ENCODE results near the gene PLEKHG4B.
"Not testable (repeated sequence)": the region's sequence is repeated elsewhere in the genome, so short reads cannot be mapped to it uniquely, and the experiment has no call there.

The PLEKHG4B gene

GRCh38 chr5:204462-204861 is 112.5 kb downstream of the PLEKHG4B start:
- DNase-seq: no peak

DNA sequence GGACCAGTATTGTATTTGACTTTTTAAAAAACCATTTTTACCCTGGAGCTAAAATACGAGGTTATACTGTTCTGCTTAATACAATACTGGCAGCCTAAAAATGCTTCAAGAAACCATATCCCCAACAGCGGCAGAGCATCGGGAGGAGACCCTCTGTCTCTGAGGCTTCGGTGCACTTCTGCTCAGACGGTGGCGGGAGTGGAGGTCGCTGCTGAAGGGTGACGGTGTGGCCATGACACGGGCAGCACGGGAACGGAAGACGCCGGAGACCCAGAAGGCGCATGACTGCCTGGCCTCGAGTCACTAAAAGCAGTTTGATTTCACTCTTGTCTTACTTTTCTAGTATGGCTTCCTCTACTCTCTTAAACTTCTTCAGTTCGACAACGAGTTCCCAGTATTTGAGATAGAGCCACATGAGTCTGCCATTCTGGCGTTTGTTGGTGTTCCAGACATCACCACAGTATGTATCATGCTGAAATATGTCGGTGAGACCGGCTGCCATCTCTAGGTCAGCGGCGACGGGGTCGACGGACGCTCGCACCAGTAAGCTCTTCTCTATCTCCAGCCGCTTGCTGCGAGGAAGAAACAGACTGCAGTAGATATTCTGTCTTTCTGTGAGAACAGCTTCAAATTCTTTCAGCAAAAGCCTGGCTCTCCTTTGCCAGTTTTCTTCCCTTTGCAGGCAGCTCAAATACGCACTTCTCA is 113.2 kb downstream of the PLEKHG4B start:
- DNase-seq: no peak

- no peak for DNase-seq
Measured at GRCh38 chr5:206406-206805, 114.4 kb downstream of the PLEKHG4B start.

- no peak for DNase-seq
Measured at GRCh38 chr5:206927-207536, 115.1 kb downstream of the PLEKHG4B start.

DNA sequence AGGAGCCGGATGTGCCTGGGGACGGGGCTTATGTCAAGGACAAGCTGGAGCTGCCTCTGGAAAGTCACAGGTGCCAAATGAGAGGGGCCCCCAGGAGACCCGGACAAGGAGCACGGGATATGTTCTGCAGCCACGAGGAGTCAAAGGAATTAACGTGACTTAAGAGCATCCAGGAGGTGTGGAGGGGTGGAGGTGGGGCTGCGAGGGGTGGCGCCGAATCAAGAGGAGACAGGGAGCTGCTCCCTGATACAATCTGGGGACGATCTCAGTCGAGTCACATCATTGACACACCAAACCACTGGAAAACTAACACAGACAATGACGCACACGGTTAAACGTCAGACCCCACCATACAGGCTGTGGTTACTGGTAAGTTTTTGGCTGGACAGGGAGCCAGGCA is 115.6 kb downstream of the PLEKHG4B start:
- DNase-seq: no peak

- no peak for DNase-seq
Measured at GRCh38 chr5:208449-209114, 116.6 kb downstream of the PLEKHG4B start.

DNA sequence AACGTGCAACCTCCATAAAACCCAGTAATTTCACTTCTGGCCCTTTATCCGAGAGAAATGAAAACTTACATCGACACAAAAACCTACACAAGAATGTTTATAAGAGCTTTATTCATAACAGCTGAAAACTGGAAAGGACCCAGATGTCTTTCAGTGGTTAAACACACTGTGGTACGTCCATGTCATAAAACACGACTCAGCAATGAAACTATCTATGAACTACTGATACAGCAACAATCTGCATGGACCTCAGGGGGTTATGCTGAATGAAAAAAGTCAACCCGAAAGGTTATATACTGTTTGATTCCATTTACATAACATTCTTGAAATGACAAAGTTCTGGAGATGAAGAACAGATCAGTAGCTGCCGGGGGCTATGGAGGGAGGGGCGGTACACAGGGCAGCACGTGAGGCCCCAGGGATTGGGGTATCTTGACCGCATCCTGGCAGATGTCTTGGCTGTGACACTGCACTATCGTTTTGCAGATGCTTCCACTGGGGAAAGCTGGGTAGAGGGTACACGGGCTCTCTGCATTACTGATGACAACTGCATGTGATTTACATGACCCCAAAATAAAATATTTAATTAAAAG is 121.9 kb downstream of the PLEKHG4B start:
- DNase-seq: peak; percentile 19

DNA sequence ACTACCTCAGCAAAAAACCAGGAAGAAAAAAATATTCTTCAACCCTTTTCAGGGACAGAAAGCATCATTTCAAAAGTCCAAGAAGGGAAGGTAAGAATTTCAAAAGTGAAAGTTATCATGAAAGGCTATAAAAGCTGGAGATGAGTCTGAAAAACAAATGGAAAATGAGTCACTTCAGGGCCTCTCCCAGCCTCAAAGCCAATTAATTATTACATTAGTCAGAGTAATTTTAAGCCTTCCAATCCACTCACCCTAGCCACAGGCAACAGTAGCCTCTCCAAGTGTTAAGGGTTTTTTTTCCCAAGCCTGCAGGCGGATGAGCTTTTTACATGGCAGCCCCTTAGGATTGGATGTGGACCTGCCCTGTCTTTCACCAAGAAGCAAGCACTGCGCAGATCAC is 123.3 kb downstream of the PLEKHG4B start:
- peak; percentile 58 for DNase-seq

DNA sequence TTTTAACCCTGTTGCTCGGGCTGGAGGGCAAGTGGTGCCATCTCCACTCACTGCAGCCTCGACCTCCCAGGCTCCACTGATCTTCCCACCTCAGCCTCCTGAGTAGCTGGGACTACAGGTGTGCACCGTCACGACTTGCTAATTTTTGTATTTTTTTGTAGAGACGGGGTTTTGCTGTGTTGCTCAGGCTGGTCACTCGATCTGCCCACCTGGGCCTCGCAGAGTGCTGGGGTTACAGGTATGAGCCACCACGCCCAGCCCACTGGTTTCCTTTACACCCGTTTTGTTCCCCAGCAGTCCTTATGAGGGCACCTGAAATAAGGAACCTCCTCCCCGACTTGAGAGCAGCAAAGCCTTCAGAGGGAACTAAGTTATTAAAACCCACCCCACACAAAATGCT is 124.1 kb downstream of the PLEKHG4B start:
- DNase-seq: peak; percentile 43

GRCh38 chr5:217494-218456 is 125.8 kb downstream of the PLEKHG4B start, which contains the start of the genes CCDC127 and SDHA:
Gene CCDC127, minus strand, starts transcription at chr5:218153. Its CDS starts 1,304 bp downstream, at chr5:216849.
Gene SDHA, plus strand, starts transcription at chr5:218320. Its CDS starts 36 bp downstream, at chr5:218356.
- DNase-seq: peak; percentile 98

DNA sequence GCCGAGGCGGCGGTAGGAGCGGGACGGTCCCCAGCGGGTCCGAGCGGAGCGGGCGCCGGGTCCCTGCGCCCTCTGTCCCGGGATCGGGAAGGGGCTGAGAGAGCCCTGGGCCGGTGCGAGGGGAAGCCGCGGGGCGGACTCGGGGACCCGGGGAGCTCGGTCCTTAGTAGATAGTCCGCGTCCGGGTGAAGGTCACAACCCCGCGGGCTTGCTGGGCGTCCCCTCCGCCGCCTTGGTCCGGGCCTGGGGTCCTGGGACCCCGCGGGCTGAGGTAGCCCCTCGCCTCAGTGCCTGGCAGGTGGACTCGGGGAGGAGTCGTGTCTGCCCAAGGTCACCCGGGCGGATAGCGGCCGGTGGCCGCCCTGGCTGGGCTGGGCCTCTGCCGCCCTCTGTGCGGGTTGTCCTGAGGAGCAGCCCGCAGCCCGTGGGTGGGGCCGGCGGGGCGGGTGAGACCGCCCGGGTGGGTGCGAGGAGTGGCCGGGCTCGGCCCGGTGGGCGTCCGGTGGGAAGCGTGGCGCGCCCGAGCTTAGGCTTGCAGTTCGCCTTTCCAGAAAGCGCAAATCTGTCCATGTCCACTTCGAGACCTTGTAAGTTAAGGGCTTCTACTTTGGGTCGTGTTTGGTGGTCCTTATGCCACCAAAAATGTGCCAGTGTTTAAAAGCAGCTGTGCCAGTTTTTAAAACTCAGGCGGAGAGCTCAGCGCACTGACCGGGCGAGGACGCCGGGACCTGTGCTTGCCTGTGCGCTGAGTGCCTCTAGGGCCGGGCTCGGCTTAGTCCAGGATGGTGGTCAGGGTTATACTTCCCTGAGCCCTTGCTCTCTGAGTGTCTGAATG is 126.7 kb downstream of the PLEKHG4B start:
- DNase-seq: peak; percentile 67

DNA sequence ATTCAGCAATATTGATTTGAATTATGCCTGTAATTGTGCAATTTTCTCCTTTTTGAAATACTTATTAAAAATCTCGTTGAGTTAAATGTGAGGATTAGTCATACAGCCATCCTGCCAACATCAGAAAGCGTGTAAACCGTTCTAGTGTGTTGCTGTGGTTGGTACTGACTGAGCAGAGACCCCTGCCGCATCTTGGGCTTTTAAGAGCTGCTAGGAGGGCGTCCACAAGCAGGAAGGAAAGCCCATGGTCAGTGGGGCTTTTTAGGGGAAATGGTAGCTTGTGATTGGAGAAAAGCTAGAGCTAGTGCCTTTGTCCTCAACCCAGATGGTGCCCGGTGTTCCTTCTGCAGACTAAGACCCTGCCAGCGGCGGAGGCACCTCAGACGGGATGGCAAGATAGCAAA is 127.5 kb downstream of the PLEKHG4B start:
- peak; percentile 65 for DNase-seq

DNA sequence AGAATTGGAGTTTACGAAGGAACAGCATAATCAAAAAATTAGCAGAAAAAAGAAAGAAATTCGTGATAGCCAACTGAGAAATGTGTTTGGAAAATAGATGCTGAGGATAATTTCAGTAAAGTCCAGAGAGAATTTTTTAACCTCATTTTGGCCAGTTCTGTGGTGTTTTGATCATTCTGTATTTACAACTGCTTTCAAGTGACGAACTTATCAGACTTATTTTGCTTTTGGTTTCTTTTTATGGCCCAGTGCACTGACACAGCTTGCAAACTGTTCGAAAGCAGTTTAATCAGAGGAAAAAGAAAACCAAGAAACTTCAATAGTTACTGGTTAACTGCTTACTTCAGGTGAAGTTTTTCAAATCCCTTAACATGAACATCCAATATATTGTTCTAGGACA is 128.0 kb downstream of the PLEKHG4B start:
- DNase-seq: peak; percentile 15

DNA sequence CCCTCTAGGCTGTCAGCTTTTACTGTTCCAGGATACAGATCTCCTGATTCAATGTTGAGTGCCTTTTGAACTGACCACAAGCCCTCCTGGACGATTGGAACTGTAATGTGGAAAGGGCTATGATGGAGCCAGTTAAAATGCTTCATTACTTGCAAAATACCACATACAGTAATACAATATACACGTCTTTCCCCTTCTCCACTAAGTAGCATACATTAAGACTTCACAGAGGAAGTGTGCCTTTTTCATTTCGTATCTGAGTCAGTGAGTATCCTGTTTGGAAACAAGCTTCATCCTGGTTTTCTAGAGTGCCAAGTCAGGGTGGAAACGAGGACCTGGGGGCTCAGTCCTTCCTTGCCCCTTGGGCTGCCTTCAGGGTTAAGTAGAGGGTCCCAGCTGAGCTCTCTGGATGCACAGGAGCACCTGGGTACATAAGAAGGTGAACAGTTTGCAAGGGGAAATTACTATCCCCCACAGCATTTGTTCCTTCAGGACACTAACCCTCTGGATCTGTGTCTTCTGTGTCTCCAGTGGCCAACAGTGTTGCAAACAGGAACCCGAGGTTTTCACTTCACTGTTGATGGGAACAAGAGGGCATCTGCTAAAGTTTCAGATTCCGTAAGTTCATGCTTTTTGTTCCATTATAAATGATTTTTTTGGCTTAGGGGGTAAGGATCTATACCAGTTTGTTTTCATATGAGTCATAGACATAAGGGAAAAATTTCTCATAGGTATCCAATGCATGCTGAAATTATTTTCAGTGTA is 131.2 kb downstream of the PLEKHG4B start:
- peak; percentile 50 for DNase-seq

GRCh38 chr5:223791-224190 is 131.8 kb downstream of the PLEKHG4B start:
- no peak for DNase-seq

GRCh38 chr5:225334-225733 is 133.4 kb downstream of the PLEKHG4B start:
- DNase-seq: peak; percentile 43

DNA sequence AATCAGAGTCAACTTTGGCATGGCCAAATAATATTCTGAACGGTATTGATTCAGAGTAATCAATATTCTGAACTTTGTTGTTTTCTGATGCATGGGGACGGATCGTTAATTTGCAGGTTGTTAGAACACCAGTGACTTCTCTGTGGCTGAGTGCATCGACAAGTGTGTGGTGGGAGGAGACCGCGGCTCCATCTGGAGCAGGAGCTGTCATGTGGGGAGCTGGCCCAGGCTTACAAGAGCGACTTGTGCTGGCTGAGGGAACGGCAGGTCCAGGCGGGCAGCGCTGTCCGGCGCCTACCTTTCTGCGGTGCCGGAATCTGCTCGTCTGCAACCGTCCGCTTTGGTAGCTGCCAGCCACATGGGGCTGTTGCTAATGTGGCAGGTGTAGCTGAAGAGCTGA is 135.4 kb downstream of the PLEKHG4B start:
- DNase-seq: not testable (repeated sequence)

GRCh38 chr5:228886-229285 is 136.9 kb downstream of the PLEKHG4B start:
- DNase-seq: no peak

GRCh38 chr5:230711-231110 is 138.7 kb downstream of the PLEKHG4B start:
- DNase-seq: peak; percentile 43

- DNase-seq: peak; percentile 42
Measured at GRCh38 chr5:231661-232060, 139.7 kb downstream of the PLEKHG4B start.

DNA sequence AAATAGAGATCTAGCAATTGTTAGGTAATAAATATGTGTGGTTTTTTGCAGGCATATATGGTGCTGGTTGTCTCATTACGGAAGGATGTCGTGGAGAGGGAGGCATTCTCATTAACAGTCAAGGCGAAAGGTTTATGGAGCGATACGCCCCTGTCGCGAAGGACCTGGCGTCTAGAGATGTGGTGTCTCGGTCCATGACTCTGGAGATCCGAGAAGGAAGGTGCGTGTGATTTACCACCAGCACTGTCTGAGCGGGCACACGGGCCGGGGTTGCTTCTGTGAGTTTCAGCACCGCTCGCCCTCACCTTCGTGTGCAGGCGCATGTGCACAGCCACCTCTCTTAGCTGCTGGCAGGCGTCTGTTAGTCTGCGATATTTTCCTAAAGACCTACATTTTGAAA is 141.5 kb downstream of the PLEKHG4B start:
- DNase-seq: not testable (repeated sequence)

Data from activated CD8-positive, alpha-beta memory T cell treated with anti-CD3 and anti-CD28 coated beads for 24 hours (primary cell).